HepG2 (cell line): ENCODE data around the gene RGS19. TPM values are rescaled to one million over a fixed set of nuclear protein-coding genes. Genes with fewer than 3 reads are reported as not detected.
A peak's percentile ranks its signal among the peaks of the same experiment; 100 is the strongest.

ENCODE experiments used
- BORCS8-MEF2B ChIP-seq: sonication (generic); formaldehyde crosslinking; IDR thresholded peaks from 2 replicates; pipeline ENCODE4 v1.8.0; 2022; ENCODE audit warnings: mild to moderate bottlenecking, missing genetic modification reagents
- CHD4 ChIP-seq: fragments of 200-600 bp; sonication (generic); IDR thresholded peaks from 2 replicates; pipeline ENCODE4 v1.7.0; 2017; ENCODE audit warnings: mild to moderate bottlenecking, low read length, borderline replicate concordance
- IKZF4 ChIP-seq: sonication (generic); formaldehyde crosslinking; IDR thresholded peaks from 2 replicates; pipeline ENCODE4 v1.5.1; 2020; ENCODE audit warnings: borderline replicate concordance, mild to moderate bottlenecking, low read depth, missing genetic modification reagents; ENCODE audit errors: not compliant biosample characterization
- MATR3 ChIP-seq: sonication (generic); formaldehyde crosslinking; IDR thresholded peaks from 2 replicates; pipeline ENCODE4 v1.4.0; 2020; ENCODE audit warnings: missing genetic modification reagents
- MTF2 ChIP-seq: sonication (generic); formaldehyde crosslinking; IDR thresholded peaks from 2 replicates; pipeline ENCODE4 v1.5.0; 2020; ENCODE audit warnings: missing genetic modification reagents, borderline replicate concordance
- NCOR1 ChIP-seq: fragments of 200-600 bp; sonication (generic); IDR thresholded peaks from 2 replicates; pipeline ENCODE4 v1.7.0; 2017; ENCODE audit warnings: antibody characterized with exemption, low read length, borderline replicate concordance
- RELA ChIP-seq: sonication (generic); formaldehyde crosslinking; IDR thresholded peaks from 2 replicates; pipeline ENCODE4 v1.4.0; 2020; ENCODE audit warnings: missing genetic modification reagents
- TOE1 ChIP-seq: sonication (generic); formaldehyde crosslinking; IDR thresholded peaks from 2 replicates; pipeline ENCODE4 v1.4.0; 2020; ENCODE audit warnings: mild to moderate bottlenecking, missing genetic modification reagents
- ZFP37 ChIP-seq: sonication (generic); formaldehyde crosslinking; IDR thresholded peaks from 2 replicates; pipeline ENCODE4 v1.4.0; 2020; ENCODE audit warnings: missing genetic modification reagents, borderline replicate concordance
- ZNF10 ChIP-seq: sonication (generic); formaldehyde crosslinking; IDR thresholded peaks from 2 replicates; pipeline ENCODE4 v1.4.0; 2020; ENCODE audit warnings: mild to moderate bottlenecking, low read depth, missing genetic modification reagents, borderline replicate concordance
- ZNF577 ChIP-seq: sonication (generic); formaldehyde crosslinking; IDR thresholded peaks from 2 replicates; pipeline ENCODE4 v1.4.0; 2020; ENCODE audit warnings: mild to moderate bottlenecking, low read depth, missing genetic modification reagents, borderline replicate concordance
- ZSCAN21 ChIP-seq: sonication (generic); formaldehyde crosslinking; IDR thresholded peaks from 2 replicates; pipeline ENCODE4 v1.8.0; 2022; ENCODE audit warnings: mild to moderate bottlenecking, missing genetic modification reagents, moderate library complexity, borderline replicate concordance
- polyA plus RNA-seq, 8 experiments: library from polyadenylated mRNA; depleted of rRNA in 3 of 8; stranded (reverse) in 7 of 8; unstranded in 1 of 8; fragments of >200 nt; fragmentation: Illumina TruSeq in 4 of 8; extraction: Trizol in 4 of 8; gene quantifications; 2 replicates each; pipeline versions ENCODE4 v1.2.1 to v1.2.3, GENCODE V29; 2011 to 2016; ENCODE audit warnings: low read depth in 4 of 8, missing spikeins in 1 of 8, mixed read lengths in 1 of 8; ENCODE audit not compliant: insufficient read depth in 1 of 8
- total RNA-seq, 5 experiments: library from RNA; depleted of rRNA; stranded (reverse); fragments of >200 nt; fragmentation: Illumina TruSeq; extraction: Trizol; gene quantifications; 2 replicates each; pipeline ENCODE4 v1.2.3, GENCODE V29; 2016; ENCODE audit warnings: low read depth in 1 of 5
- TF ChIP-seq, protein P1 (sequence below): sonication (generic); formaldehyde crosslinking; IDR thresholded peaks from 2 replicates; pipeline ENCODE4 v1.8.0; 2022; ENCODE audit warnings: low read depth, missing genetic modification reagents
- TF ChIP-seq, protein P2 (sequence below): sonication (generic); formaldehyde crosslinking; IDR thresholded peaks from 2 replicates; pipeline ENCODE4 v1.4.0; 2020; ENCODE audit warnings: missing genetic modification reagents
- TF ChIP-seq, protein P3 (sequence below): sonication (generic); formaldehyde crosslinking; IDR thresholded peaks from 2 replicates; pipeline ENCODE4 v1.4.0; 2020; ENCODE audit warnings: mild to moderate bottlenecking, low read depth, missing genetic modification reagents
- TF ChIP-seq, protein P4 (sequence below): sonication (generic); formaldehyde crosslinking; IDR thresholded peaks from 2 replicates; pipeline ENCODE4 v1.5.1; 2020; ENCODE audit warnings: mild to moderate bottlenecking, missing genetic modification reagents, borderline replicate concordance

RGS19 gene
- total and polyA plus RNA-seq, 2 of the 13 experiments (the other 11 are each of a cell fraction or from before 2014, with no cell fraction given): 10.7 to 11.9 TPM

DNA sequence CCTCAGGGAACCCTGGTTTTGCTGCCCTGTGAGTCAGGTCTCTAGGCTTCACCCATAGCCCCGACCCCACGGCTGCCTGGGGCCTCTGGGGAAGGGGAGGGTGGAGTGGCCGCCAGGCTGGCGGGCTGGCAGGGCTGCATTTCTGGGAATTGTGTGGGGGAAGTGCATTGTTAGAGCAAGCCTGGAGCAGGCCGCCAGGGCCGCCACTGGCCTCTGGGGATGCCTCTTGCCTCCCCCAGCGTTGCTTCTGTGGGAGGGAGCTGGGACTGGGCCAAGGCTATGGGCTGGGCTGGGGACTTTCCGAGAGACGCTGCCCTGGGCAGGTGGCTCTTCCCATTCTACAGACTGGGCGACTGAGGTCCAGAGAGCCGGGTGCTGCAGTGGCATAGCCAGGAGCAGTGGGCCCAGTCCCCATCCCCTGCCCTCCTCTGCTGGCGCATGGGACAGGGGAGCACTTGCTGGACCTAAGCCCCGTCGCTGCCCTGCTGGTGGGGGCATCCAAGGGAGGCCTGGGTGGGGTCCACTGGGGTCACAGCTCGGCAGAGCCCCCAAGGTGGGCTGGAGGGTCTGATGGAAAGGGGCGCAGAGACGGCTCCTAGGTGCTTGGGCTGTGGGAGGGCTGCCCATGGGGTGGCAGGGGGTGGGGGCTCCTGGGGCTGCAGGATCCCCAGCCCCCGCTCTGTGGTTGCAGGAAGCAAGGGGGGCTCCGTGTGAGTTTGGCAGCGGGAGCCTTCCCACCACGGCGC, 23.3 kb downstream of the RGS19 start (continued):
- TF ChIP-seq, protein P1, sequence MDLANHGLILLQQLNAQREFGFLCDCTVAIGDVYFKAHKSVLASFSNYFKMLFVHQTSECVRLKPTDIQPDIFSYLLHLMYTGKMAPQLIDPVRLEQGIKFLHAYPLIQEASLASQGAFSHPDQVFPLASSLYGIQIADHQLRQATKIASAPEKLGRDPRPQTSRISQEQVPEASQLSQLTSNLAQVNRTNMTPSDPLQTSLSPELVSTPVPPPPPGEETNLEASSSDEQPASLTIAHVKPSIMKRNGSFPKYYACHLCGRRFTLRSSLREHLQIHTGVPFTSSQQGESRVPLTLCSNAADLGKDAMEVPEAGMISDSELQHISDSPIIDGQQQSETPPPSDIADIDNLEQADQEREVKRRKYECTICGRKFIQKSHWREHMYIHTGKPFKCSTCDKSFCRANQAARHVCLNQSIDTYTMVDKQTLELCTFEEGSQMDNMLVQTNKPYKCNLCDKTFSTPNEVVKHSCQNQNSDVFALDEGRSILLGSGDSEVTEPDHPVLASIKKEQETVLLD (CRISPR knock-in tag): no peak; the same call in 1 of the 2 replicates
- peak; percentile 22 for TF ChIP-seq NCOR1
- TF ChIP-seq, protein P2, sequence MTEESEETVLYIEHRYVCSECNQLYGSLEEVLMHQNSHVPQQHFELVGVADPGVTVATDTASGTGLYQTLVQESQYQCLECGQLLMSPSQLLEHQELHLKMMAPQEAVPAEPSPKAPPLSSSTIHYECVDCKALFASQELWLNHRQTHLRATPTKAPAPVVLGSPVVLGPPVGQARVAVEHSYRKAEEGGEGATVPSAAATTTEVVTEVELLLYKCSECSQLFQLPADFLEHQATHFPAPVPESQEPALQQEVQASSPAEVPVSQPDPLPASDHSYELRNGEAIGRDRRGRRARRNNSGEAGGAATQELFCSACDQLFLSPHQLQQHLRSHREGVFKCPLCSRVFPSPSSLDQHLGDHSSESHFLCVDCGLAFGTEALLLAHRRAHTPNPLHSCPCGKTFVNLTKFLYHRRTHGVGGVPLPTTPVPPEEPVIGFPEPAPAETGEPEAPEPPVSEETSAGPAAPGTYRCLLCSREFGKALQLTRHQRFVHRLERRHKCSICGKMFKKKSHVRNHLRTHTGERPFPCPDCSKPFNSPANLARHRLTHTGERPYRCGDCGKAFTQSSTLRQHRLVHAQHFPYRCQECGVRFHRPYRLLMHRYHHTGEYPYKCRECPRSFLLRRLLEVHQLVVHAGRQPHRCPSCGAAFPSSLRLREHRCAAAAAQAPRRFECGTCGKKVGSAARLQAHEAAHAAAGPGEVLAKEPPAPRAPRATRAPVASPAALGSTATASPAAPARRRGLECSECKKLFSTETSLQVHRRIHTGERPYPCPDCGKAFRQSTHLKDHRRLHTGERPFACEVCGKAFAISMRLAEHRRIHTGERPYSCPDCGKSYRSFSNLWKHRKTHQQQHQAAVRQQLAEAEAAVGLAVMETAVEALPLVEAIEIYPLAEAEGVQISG (CRISPR knock-in tag): peak; percentile 52
- no peak; the same call in 1 of the 2 replicates for TF ChIP-seq BORCS8-MEF2B (CRISPR knock-in tag)
- peak; percentile 94; the same call in 1 of the 2 replicates for TF ChIP-seq CHD4
- TF ChIP-seq IKZF4 (CRISPR knock-in tag): no peak
- TF ChIP-seq ZNF10 (CRISPR knock-in tag): no peak
- TF ChIP-seq TOE1 (CRISPR knock-in tag): 0 out of 2 replicates have a peak, but pooled peaks have one; percentile 49
- no peak for TF ChIP-seq ZFP37 (CRISPR knock-in tag)
- no peak; the same call in 1 of the 2 replicates for TF ChIP-seq ZSCAN21 (CRISPR knock-in tag)
- TF ChIP-seq RELA: peak; percentile 93
- no peak for TF ChIP-seq MATR3 (CRISPR knock-in tag)
- TF ChIP-seq, protein P3, sequence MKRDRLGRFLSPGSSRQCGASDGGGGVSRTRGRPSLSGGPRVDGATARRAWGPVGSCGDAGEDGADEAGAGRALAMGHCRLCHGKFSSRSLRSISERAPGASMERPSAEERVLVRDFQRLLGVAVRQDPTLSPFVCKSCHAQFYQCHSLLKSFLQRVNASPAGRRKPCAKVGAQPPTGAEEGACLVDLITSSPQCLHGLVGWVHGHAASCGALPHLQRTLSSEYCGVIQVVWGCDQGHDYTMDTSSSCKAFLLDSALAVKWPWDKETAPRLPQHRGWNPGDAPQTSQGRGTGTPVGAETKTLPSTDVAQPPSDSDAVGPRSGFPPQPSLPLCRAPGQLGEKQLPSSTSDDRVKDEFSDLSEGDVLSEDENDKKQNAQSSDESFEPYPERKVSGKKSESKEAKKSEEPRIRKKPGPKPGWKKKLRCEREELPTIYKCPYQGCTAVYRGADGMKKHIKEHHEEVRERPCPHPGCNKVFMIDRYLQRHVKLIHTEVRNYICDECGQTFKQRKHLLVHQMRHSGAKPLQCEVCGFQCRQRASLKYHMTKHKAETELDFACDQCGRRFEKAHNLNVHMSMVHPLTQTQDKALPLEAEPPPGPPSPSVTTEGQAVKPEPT (CRISPR knock-in tag): peak; percentile 14; the same call in 1 of the 2 replicates
- TF ChIP-seq, protein P4, sequence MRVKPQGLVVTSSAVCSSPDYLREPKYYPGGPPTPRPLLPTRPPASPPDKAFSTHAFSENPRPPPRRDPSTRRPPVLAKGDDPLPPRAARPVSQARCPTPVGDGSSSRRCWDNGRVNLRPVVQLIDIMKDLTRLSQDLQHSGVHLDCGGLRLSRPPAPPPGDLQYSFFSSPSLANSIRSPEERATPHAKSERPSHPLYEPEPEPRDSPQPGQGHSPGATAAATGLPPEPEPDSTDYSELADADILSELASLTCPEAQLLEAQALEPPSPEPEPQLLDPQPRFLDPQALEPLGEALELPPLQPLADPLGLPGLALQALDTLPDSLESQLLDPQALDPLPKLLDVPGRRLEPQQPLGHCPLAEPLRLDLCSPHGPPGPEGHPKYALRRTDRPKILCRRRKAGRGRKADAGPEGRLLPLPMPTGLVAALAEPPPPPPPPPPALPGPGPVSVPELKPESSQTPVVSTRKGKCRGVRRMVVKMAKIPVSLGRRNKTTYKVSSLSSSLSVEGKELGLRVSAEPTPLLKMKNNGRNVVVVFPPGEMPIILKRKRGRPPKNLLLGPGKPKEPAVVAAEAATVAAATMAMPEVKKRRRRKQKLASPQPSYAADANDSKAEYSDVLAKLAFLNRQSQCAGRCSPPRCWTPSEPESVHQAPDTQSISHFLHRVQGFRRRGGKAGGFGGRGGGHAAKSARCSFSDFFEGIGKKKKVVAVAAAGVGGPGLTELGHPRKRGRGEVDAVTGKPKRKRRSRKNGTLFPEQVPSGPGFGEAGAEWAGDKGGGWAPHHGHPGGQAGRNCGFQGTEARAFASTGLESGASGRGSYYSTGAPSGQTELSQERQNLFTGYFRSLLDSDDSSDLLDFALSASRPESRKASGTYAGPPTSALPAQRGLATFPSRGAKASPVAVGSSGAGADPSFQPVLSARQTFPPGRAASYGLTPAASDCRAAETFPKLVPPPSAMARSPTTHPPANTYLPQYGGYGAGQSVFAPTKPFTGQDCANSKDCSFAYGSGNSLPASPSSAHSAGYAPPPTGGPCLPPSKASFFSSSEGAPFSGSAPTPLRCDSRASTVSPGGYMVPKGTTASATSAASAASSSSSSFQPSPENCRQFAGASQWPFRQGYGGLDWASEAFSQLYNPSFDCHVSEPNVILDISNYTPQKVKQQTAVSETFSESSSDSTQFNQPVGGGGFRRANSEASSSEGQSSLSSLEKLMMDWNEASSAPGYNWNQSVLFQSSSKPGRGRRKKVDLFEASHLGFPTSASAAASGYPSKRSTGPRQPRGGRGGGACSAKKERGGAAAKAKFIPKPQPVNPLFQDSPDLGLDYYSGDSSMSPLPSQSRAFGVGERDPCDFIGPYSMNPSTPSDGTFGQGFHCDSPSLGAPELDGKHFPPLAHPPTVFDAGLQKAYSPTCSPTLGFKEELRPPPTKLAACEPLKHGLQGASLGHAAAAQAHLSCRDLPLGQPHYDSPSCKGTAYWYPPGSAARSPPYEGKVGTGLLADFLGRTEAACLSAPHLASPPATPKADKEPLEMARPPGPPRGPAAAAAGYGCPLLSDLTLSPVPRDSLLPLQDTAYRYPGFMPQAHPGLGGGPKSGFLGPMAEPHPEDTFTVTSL (CRISPR knock-in tag): no peak
- no peak for TF ChIP-seq MTF2
- TF ChIP-seq ZNF577 (CRISPR knock-in tag): no peak
